Neuronal stem cell (in vitro differentiated cells): ENCODE results near the gene IBA57.

Experiments
- DNase-seq: peaks from one replicate; pipeline ENCODE4 v3.0.0-alpha.2; 2013; ENCODE audit warnings: low spot score
- H2AFZ ChIP-seq: one replicate; pipeline ENCODE4 v1.6.1; 2013; ENCODE audit warnings: mild to moderate bottlenecking, low read length, inconsistent platforms
- H2AK5ac ChIP-seq: 2 replicates; pipeline ENCODE4 v1.6.1; 2013; ENCODE audit warnings: low read depth, mild to moderate bottlenecking, inconsistent platforms, low read length, moderate library complexity, mixed read lengths
- H2BK120ac ChIP-seq: 2 replicates; pipeline ENCODE4 v1.6.1; 2013; ENCODE audit warnings: low read depth, mild to moderate bottlenecking, inconsistent platforms, low read length, moderate library complexity, mixed read lengths
- H2BK12ac ChIP-seq: one replicate; pipeline ENCODE4 v1.6.1; 2013; ENCODE audit warnings: low read length, inconsistent platforms
- H2BK15ac ChIP-seq: 2 replicates; pipeline ENCODE4 v1.6.1; 2013; ENCODE audit warnings: mild to moderate bottlenecking, low read length, inconsistent platforms, mixed read lengths
- H2BK5ac ChIP-seq: one replicate; pipeline ENCODE4 v1.6.1; 2013; ENCODE audit warnings: inconsistent platforms, mild to moderate bottlenecking, low read length, moderate library complexity
- H3K14ac ChIP-seq: one replicate; pipeline ENCODE4 v1.6.1; 2013; ENCODE audit warnings: low read length, inconsistent platforms
- H3K18ac ChIP-seq: 2 replicates; pipeline ENCODE4 v1.6.1; 2013; ENCODE audit warnings: low read length, inconsistent platforms
- H3K23ac ChIP-seq: 2 replicates; pipeline ENCODE4 v1.6.1; 2013; ENCODE audit warnings: low read depth, mild to moderate bottlenecking, mixed read lengths, low read length, inconsistent platforms; ENCODE audit not compliant: poor library complexity
- H3K27ac ChIP-seq: replicated peaks from 3 replicates; pipeline ENCODE4 v1.5.1; 2013; ENCODE audit warnings: low read length, inconsistent platforms
- H3K27me3 ChIP-seq, 3 experiments: 2 replicates each; pipeline ENCODE4 v1.6.1; 2013; ENCODE audit warnings: low read length in 3 of 3, mild to moderate bottlenecking in 2 of 3, inconsistent platforms in 1 of 3, low read depth in 1 of 3, mixed read lengths in 1 of 3, moderate library complexity in 1 of 3; ENCODE audit not compliant: control insufficient read depth in 3 of 3, insufficient read depth in 3 of 3
- H3K36me3 ChIP-seq, 2 donors: replicated peaks in 1 of 2; 2 replicates each; pipeline ENCODE4 v1.6.1; 2013; ENCODE audit warnings: low read length in 2 of 2; ENCODE audit not compliant: control insufficient read depth in 2 of 2, insufficient read depth in 2 of 2
- H3K4ac ChIP-seq: 2 replicates; pipeline ENCODE4 v1.6.1; 2013; ENCODE audit warnings: inconsistent platforms, mild to moderate bottlenecking, low read length, moderate library complexity
- H3K4me1 ChIP-seq, 2 donors: 1 replicate in 1 of 2; 2 replicates in 1 of 2; pipeline ENCODE4 v1.6.1; 2013; ENCODE audit warnings: low read length in 2 of 2, low read depth in 1 of 2; ENCODE audit not compliant: control insufficient read depth in 2 of 2, insufficient read depth in 1 of 2
- H3K4me2 ChIP-seq: one replicate; pipeline ENCODE4 v1.6.1; 2013; ENCODE audit warnings: mild to moderate bottlenecking, low read length, inconsistent platforms; ENCODE audit not compliant: insufficient read depth, poor library complexity, severe bottlenecking
- H3K4me3 ChIP-seq, 2 donors: 2 replicates each; pipeline ENCODE4 v1.5.1; 2013; ENCODE audit warnings: low read length in 2 of 2, mild to moderate bottlenecking in 2 of 2, inconsistent platforms in 1 of 2, moderate library complexity in 1 of 2
- H3K79me1 ChIP-seq: one replicate; pipeline ENCODE4 v1.6.1; 2013; ENCODE audit warnings: low read depth, mild to moderate bottlenecking, inconsistent platforms, low read length, moderate library complexity
- H3K9ac ChIP-seq: one replicate; pipeline ENCODE4 v1.6.1; 2013; ENCODE audit warnings: mild to moderate bottlenecking, low read depth, low read length, inconsistent platforms; ENCODE audit not compliant: poor library complexity
- H3K9me3 ChIP-seq, 2 donors: replicated peaks in 1 of 2; 2 replicates each; pipeline versions ENCODE3 to v1.6.1; 2013; ENCODE audit warnings: low read length in 2 of 2, mild to moderate bottlenecking in 2 of 2, inconsistent platforms in 1 of 2, low read depth in 1 of 2, mixed read lengths in 1 of 2, moderate library complexity in 1 of 2; ENCODE audit not compliant: control insufficient read depth in 2 of 2, insufficient read depth in 1 of 2
- H4K8ac ChIP-seq: one replicate; pipeline ENCODE4 v1.6.1; 2013; ENCODE audit warnings: low read depth, mild to moderate bottlenecking, inconsistent platforms, low read length, moderate library complexity
- H4K91ac ChIP-seq: one replicate; pipeline ENCODE4 v1.6.1; 2013; ENCODE audit warnings: low read length, low read depth, mild to moderate bottlenecking, inconsistent platforms; ENCODE audit not compliant: poor library complexity
- WGBS, 2 donors: extraction: QIAGEN DNeasy Blood & Tissue Kit; methylation state at CpG; one replicate each; pipeline ENCODE4 v1.1.7; 2013; ENCODE audit warnings: missing lambda C conversion rate in 2 of 2, mixed read lengths in 1 of 2; ENCODE audit not compliant: insufficient read length in 2 of 2, insufficient replicate concordance in 1 of 2; ENCODE audit errors: extremely low coverage in 2 of 2; 5-methylcytosine and 5-hydroxymethylcytosine counted together

IBA57 gene

DNA sequence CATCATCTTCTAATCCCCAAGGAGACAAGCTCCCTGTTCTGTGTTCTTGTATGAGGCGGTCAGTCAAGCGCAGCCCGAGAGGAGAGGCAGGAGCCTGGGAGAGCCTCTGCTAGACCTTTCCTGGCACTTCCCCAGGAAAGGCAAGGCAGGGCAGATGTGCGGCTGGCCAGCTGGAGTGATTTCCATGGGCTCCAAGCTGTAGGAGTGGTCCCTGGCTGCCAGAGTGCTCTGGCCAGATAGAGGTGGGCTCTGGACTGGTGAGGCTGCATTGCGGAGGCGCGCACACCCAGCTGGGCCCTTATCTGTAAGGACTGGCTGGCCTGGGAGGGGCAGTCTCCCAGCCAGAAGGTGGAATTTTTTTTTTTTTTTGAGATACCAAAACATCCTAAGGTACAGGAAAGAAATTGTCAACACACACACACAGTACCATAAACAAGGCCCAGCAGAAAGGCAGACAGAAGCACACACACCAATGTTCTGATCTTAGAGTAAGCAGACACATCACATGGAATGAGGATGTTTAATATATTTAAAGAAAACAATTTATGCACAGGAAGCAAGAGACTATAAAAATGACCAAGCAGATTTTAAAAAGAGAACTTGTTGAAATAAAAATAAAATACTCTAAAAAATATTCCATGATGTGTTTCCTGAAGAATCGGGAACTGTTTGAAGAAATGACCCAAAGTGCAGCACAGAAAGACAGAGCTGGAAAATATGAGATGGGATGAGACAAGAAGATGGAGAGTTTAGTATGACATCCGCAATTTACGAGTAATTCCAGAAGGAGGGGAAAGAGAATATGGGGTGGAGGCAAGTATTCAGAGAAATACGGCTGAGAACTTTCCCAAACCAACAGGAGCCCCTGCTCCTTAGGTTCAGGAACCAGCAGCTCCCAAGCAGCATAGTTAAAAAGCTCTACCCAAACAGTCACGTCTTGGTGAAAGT, 13.4 kb downstream of the IBA57 start:
- no peak overlapping the region for H3K9ac ChIP-seq
- H2BK5ac ChIP-seq = no peak overlapping the region
- no peak overlapping the region for H3K4me2 ChIP-seq
- no peak overlapping the region for H4K8ac ChIP-seq
- no CpG with 5 or more reads among the region's 12 CpGs for WGBS, 2 donors
- no peak overlapping the region for H2AFZ ChIP-seq
- peaks cover 0 to 1% of the 10 kb centered on the region in 2 donors for H3K4me1 ChIP-seq
- no peak overlapping the region for H3K27ac ChIP-seq
- H3K4ac ChIP-seq = no peak overlapping the region
- peaks cover 2 to 25% of the 10 kb centered on the region in 2 donors for H3K36me3 ChIP-seq
- no peak overlapping the region for H2BK15ac ChIP-seq
- H3K4me3 ChIP-seq = no peak overlapping the region
- no peak overlapping the region for H2BK120ac ChIP-seq
- H2AK5ac ChIP-seq = no peak overlapping the region
- H4K91ac ChIP-seq = no peak overlapping the region
- no peak for DNase-seq
- H3K23ac ChIP-seq = no peak overlapping the region
- H3K27me3 ChIP-seq = no peaks in the 10 kb centered on the region
- H3K79me1 ChIP-seq = peaks cover 11% of the 10 kb centered on the region
- H2BK12ac ChIP-seq = no peak overlapping the region
- no peak overlapping the region for H3K18ac ChIP-seq
- no peak overlapping the region for H3K14ac ChIP-seq
- H3K9me3 ChIP-seq = no peaks in the 10 kb centered on the region

DNA sequence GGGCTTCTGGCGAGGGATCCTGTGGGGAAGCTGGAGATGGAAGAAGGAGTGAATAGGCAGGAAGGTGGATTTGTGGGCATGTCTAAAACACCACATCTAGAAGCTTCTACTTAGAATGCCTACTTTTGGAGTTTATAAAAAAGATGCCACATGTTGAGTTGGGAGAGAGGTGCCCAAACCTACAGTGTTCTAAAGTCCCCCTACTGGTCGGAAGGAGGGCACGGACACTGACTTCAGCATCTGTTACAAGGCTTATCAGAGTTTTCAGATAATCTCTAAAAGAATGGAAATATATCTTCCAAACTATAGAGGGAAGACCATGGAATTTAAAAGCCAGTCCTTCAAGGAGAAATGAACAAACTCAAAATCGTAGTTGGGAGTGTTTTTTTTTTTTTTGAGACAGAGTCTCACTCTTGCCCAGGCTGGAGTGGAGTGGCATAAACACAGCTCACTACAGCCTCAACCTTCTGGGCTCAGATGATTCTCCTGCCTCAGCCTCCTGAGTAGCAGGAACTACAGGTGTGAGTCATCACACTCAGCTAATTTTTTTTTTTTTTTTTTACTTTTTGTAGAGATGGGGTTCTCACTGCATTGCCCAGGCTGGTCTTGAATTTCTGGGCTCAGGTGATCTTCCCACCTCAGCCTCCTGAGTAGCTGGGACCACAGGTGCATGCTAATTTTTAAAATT, 14.8 kb downstream of the IBA57 start:
- H3K4me2 ChIP-seq = no peak overlapping the region
- no peak overlapping the region for H3K4ac ChIP-seq
- H2AFZ ChIP-seq = no peak overlapping the region
- H3K36me3 ChIP-seq = peaks cover under 1 to 16% of the 10 kb centered on the region in 2 donors
- H3K4me3 ChIP-seq = no peak overlapping the region
- H2BK5ac ChIP-seq = no peak overlapping the region
- DNase-seq = no peak
- no peak overlapping the region for H3K23ac ChIP-seq
- no peak overlapping the region for H2BK12ac ChIP-seq
- H3K27ac ChIP-seq = no peak overlapping the region
- H3K14ac ChIP-seq = no peak overlapping the region
- H3K18ac ChIP-seq = no peak overlapping the region
- H2BK120ac ChIP-seq = no peak overlapping the region
- no peak overlapping the region for H3K9ac ChIP-seq
- H2BK15ac ChIP-seq = no peak overlapping the region
- H4K8ac ChIP-seq = no peak overlapping the region
- H3K79me1 ChIP-seq = peaks cover 4% of the 10 kb centered on the region
- WGBS, 2 donors = no CpG with 5 or more reads among the region's 4 CpGs
- H3K4me1 ChIP-seq = peaks cover 0 to 1% of the 10 kb centered on the region in 2 donors
- no peaks in the 10 kb centered on the region for H3K27me3 ChIP-seq
- H2AK5ac ChIP-seq = no peak overlapping the region
- H4K91ac ChIP-seq = no peak overlapping the region
- no peaks in the 10 kb centered on the region for H3K9me3 ChIP-seq

DNA sequence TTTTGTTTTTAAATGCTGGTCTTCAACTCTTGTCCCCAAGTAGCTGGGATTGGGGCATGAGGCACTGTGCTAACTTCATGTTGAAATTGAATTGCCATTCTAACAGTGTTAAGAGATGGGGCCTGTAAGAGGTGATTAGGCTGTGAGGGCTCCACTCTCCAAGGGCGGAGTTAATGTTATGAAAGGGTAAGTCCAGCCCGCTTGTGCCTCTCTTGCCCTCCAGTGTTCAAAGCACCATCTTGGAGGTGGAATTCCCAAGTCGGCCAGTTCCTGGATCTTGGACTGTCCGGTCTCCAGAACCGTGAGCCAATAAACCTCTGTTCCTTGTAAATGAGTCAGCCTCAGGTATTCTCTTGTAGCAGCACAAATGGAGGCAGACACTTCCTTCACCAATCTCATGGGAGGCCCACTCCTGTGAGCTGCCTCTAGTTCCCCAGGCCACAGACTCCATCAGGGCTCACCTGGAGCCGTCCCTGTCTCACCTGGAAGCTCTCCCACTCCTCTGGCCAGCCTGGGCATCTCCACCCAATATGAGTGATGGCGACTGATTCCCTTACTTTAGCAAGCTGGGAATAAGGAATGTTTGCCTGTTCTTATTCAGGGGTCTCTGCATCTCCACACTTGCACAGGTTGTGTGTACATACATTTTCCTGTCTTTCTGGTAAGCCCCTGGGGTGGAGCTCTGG, 15.5 kb downstream of the IBA57 start:
- Histone ChIP-seq H3K9ac (no peak overlapping the region), H2BK5ac (no peak overlapping the region), H3K27me3 (no peaks in the 10 kb centered on the region), H3K14ac (no peak overlapping the region), H3K79me1 (peaks cover 4% of the 10 kb centered on the region), H3K4me2 (no peak overlapping the region), H3K4me3 (no peak overlapping the region), H3K18ac (no peak overlapping the region), H3K9me3 (no peaks in the 10 kb centered on the region), H3K27ac (no peak overlapping the region), H2BK120ac (no peak overlapping the region), H3K23ac (no peak overlapping the region), H3K36me3 (peaks cover 0 to 10% of the 10 kb centered on the region in 2 donors), H3K4me1 (peaks cover 0 to 1% of the 10 kb centered on the region in 2 donors), H4K91ac (no peak overlapping the region), H2AK5ac (no peak overlapping the region), H2BK15ac (no peak overlapping the region), H4K8ac (no peak overlapping the region), H2BK12ac (no peak overlapping the region), H2AFZ (no peak overlapping the region), H3K4ac (no peak overlapping the region)
- no peak for DNase-seq
- WGBS, 2 donors = no CpG with 5 or more reads among the region's 7 CpGs

DNA sequence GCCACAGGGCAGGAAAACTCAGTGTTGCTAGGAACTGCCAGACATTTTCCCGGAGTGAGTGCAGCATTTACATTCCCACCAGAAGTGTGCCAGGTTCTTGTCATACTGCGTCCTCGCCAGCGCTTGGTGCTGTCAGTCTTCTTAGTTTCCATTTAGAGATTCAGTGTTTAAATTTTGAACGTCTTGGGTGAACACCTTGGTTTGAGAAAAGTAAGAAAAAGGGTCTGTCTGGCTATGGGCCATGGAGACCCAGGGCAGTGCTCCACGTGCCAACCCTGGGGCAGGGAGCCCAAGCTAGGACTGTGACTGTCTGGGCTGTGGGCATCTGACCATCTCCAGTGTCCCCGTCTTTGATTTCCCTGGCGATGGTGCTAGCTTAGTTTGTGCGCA, 16.0 kb downstream of the IBA57 start:
- Histone ChIP-seq H2BK120ac (no peak overlapping the region), H4K8ac (no peak overlapping the region), H2BK12ac (no peak overlapping the region), H2AFZ (no peak overlapping the region), H4K91ac (no peak overlapping the region), H3K4ac (no peak overlapping the region), H3K18ac (no peak overlapping the region), H3K9ac (no peak overlapping the region), H3K79me1 (peaks cover 2% of the 10 kb centered on the region), H2BK15ac (no peak overlapping the region), H3K36me3 (peaks cover 0 to 10% of the 10 kb centered on the region in 2 donors), H2BK5ac (no peak overlapping the region), H3K4me1 (peaks cover 0 to 1% of the 10 kb centered on the region in 2 donors), H3K9me3 (no peaks in the 10 kb centered on the region), H3K27ac (no peak overlapping the region), H3K4me3 (no peak overlapping the region), H3K27me3 (no peaks in the 10 kb centered on the region), H2AK5ac (no peak overlapping the region), H3K4me2 (no peak overlapping the region), H3K14ac (no peak overlapping the region), H3K23ac (no peak overlapping the region)
- DNase-seq = no peak
- WGBS, 2 donors = no CpG with 5 or more reads among the region's 9 CpGs
